GM19395 (cell line): Measurements from ENCODE around the gene DEFB113.
"Not testable (repeated sequence)": the region's sequence is repeated elsewhere in the genome, so short reads cannot be mapped to it uniquely, and the experiment has no call there.

ENCODE experiments used
- ATAC-seq: cut with Tn5 transposase; IDR thresholded peaks from one replicate; pipeline ENCODE4 v1.9.1; 2021; ENCODE audit warnings: mild to moderate bottlenecking, moderate library complexity; ENCODE audit not compliant: unreplicated experiment

DEFB113 gene

GRCh38 chr6:49969605-49970004 lies at the start of gene DEFB113:
Gene DEFB113, minus strand, starts transcription at chr6:49969625. Its CDS starts 0 bp downstream, at chr6:49969625.
- ATAC-seq, result no peak

GRCh38 chr6:50007819-50008218 lies 38.4 kb upstream of the DEFB113 start:
- ATAC-seq, result no peak

GRCh38 chr6:50003139-50003538 lies 33.7 kb upstream of the DEFB113 start:
- no peak for ATAC-seq

- ATAC-seq, result no peak
These were observed 25.9 kb upstream of the DEFB113 start for GRCh38 chr6:49995278-49995677.

DNA sequence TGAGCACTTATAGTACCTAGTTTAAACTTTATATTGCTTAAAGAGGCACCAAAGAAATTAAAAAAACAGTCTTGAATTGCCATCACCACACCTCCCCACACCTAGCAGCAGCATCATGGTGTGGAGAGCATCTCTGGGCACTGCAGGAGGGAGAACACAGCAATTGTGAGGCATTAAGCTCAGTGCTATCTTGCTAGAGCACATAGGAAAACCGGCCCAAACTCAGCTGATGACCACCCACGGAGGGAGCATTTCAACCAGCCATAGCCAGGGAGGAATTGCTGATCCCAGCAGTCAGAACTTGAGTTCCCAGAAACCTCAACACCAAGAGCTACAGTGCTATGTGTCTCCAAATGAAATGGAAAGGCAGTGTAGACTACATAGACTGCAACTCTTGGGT lies 19.5 kb upstream of the DEFB113 start:
- no peak for ATAC-seq

- no peak for ATAC-seq
These were observed 18.3 kb upstream of the DEFB113 start for GRCh38 chr6:49987749-49988148.

GRCh38 chr6:49986551-49986950 lies 17.1 kb upstream of the DEFB113 start:
- ATAC-seq, result no peak

DNA sequence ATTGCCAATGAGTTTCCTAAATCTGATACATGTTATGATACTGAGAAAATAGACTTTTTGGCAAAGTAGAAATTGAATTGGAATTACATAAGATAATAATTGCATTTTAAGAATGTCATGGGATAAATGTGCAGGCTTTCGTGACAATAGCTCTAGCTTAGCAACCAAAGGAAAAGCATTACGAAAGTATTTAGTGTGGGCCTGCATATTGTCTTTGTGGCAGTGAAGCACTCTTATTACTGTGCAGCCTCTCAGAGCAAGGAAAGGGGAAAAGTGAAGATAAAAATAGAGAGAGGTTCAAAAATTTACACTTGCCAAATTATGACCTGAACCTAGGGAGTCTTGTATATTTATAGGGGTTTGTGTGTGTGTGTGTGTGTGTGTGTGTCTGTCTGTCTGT lies 12.6 kb upstream of the DEFB113 start:
- ATAC-seq, result no peak

DNA sequence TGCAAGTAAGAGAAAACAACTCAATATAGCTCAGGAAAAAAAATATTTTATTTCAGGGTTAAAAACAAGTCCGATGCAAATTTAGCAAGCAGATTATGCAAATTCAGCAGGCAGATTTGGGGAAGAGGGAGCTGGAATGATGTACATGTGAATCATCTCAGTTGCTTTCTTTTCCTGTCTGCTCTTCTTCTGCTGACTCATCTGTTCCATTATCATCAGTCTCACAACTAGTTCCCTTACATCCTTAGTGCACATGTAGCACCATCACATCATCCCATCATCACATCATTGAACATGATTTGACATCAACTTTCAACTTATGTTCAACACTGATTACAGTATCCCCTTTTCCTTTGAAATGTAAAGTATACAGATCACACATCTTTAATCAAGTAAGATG lies 11.5 kb upstream of the DEFB113 start:
- peak; percentile 62 for ATAC-seq

GRCh38 chr6:49979584-49979983 lies 10.2 kb upstream of the DEFB113 start:
- peak; percentile 43 for ATAC-seq

GRCh38 chr6:49978332-49979226 lies 9.2 kb upstream of the DEFB113 start:
- peak; percentile 70 for ATAC-seq

DNA sequence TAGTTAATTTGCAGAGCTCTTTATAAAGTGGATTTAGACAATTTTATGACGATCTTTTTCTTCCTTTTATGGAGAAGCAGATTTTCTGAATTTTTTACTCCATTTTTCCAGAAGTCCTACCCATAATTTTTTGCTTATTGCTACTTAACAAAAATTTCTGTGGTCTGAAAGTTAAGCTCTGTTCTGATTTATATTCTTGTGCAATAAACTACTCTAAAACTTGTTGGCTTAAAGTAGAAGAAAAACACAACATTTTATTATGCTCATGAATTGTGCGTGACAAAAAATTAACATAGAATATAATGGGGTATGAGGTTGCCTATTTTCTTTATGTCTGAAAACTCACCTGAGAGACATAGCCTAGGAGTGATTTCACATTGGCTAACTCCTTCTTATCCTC lies 2.6 kb downstream of the DEFB113 start:
- no peak for ATAC-seq

DNA sequence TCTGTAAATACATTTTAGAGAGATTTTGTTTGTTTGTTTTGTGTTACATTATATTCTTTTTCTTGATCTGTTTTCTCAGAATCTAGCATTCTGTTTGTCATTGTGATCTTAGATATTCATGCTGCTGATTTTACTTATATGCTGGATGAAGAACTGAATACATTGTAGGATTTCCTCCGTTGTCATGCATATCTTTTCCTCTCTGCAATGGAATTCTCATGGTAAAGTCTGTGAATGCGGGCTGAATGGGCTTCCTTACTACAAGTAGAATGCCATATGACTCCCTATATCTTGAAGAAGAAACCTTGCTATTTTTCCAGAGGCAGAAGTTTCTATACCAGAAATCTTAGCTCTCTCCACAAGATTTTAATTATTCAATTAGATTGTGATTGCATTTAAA lies 3.1 kb downstream of the DEFB113 start:
- ATAC-seq, result no peak

GRCh38 chr6:49964064-49964463 lies 5.4 kb downstream of the DEFB113 start, which contains the start of gene DEFB114:
Gene DEFB114, minus strand, starts transcription at chr6:49964164. Its CDS starts 59 bp downstream, at chr6:49964105.
- ATAC-seq, result no peak

- no peak for ATAC-seq
These were observed 11.2 kb downstream of the DEFB113 start for GRCh38 chr6:49958180-49958579.

- no peak for ATAC-seq
These were observed 13.6 kb downstream of the DEFB113 start for GRCh38 chr6:49955847-49956246.

GRCh38 chr6:49951926-49952325 lies 17.5 kb downstream of the DEFB113 start:
- ATAC-seq, result no peak

DNA sequence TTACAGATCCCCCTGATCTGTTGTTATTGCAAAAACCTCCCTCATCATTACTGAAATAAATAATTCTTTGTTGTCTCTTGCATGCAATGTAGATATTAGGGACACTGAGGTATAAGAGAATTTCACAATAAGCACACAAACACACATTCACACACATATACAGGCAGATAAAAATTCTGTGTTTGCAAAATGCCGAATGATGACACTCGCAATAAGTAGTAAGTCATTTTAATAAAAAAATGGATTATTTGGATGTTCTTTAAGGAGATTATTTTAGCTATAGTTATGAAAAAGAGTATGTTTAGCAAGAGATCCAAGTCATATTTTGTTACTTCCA lies 19.0 kb downstream of the DEFB113 start:
- no peak for ATAC-seq

DNA sequence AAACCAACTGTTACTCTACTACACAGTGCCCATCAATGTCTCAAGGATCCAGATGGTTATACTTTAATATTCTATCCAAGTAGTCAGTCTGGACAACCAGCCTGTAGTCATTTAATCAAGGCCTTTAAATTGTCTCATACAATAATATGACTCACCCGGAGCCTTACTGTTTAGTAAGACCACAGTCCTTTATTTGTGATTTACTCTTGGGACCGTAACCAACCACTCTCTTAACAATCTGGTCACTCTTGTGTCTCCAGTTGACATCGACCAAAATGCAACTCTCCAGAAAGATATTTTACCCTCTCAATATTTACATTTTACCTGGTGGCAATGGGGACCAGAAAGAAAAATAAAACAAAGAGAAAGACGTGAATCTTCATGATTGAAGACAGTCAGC lies 20.4 kb downstream of the DEFB113 start:
- no peak for ATAC-seq

DNA sequence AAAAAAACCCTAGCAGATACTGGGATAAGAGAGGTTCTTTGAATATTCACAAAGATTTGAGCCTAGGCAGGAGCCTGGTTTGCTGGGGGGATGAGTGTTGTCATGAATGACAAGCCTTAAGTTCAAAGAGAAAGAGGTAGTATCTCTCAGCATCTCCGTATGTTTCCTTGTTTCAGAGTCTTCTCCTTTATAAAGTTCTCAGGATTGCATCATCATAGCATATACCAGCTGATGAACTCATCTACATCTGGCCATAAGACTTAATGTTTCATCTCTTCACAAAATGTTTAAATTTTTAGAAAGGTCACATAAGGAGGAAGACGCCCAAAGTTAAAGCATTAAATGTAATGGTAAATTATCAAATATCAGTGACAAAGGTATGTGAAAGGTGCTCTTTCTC lies 22.6 kb downstream of the DEFB113 start:
- ATAC-seq, result no peak

DNA sequence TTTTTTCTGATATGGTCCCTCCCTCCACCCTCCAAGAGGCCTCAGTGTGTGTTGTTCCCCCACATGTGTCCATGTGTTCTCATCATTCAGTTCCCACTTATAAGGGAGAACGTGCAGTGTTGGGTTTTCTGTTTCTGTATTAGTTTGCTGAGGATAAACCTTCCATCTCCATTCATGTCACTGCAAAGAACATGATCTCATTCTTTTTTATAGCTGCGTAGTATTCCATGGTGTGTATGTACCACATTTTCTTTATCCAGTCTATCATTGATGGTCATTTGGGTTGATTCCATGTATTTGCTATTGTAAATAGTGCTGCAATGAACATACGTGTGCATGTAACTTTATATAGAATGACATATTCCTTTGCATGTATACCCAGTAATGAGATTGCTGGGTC lies 25.4 kb downstream of the DEFB113 start:
- ATAC-seq, result not testable (repeated sequence)

DNA sequence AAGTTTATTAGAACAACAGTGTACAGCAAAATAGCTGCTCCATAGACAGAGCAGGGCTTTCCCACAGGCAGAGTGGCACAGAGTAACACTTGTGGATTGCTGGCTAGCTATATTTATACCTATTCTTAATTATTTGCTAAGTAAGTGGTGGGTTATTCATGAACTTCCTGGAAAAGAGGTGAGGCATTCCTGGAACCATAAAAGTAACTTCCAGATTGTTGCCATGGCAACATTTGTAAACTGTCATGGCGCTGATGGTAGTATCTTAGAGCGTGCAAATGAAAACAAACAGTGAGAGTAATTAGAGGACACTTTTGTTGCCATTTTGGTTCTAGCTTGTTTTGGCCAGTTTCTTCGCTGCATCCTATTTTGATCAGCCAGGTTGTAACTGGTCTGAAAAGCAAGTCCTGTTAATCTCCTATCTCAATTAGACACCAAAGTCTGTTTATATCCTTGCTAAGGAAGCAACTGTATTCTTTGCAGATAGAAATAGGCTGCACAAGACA lies 29.4 kb downstream of the DEFB113 start:
- ATAC-seq, result no peak

- no peak for ATAC-seq
These were observed 31.6 kb downstream of the DEFB113 start for GRCh38 chr6:49937811-49938210.
